CD14-positive monocyte (primary cell): ENCODE measurements around the gene CTDSPL2. TPM values are rescaled to one million over a fixed set of nuclear protein-coding genes. Genes with fewer than 3 reads are reported as not detected.

ENCODE experiments used
- DNase-seq, 3 donors: peaks; one replicate each; pipeline ENCODE4 v3.0.0-alpha.2; 2011 to 2022
- H2AFZ ChIP-seq: 2 replicates; pipeline ENCODE4 v1.6.0; 2012; ENCODE audit warnings: mild to moderate bottlenecking, low read depth, low read length, inconsistent platforms; ENCODE audit not compliant: insufficient read depth, poor library complexity, severe bottlenecking
- H3K27ac ChIP-seq, 2 donors: 1 replicate in 1 of 2; 2 replicates in 1 of 2; pipeline ENCODE4 v1.5.1; 2012 to 2013; ENCODE audit warnings: low read length in 2 of 2, control low read depth in 1 of 2, inconsistent platforms in 1 of 2, low read depth in 1 of 2, mild to moderate bottlenecking in 1 of 2
- H3K27me3 ChIP-seq, 2 donors: one replicate each; pipeline versions ENCODE4 v1.6.0 to v1.6.1; 2011 to 2013; ENCODE audit warnings: low read length in 2 of 2; ENCODE audit not compliant: control insufficient read depth in 2 of 2, insufficient read depth in 2 of 2
- H3K36me3 ChIP-seq, 2 donors: replicated peaks in 1 of 2; 1 replicate in 1 of 2; 2 replicates in 1 of 2; pipeline versions ENCODE4 v1.5.1 to v1.6.1; 2012 to 2013; ENCODE audit warnings: low read length in 2 of 2, control low read depth in 1 of 2, inconsistent platforms in 1 of 2, mild to moderate bottlenecking in 1 of 2; ENCODE audit not compliant: insufficient read depth in 2 of 2, control insufficient read depth in 1 of 2
- H3K4me1 ChIP-seq, 2 donors: 1 replicate in 1 of 2; 2 replicates in 1 of 2; pipeline versions ENCODE4 v1.5.1 to v1.6.1; 2012 to 2013; ENCODE audit warnings: low read length in 2 of 2, control low read depth in 1 of 2, inconsistent platforms in 1 of 2, mild to moderate bottlenecking in 1 of 2, moderate library complexity in 1 of 2; ENCODE audit not compliant: insufficient read depth in 2 of 2, control insufficient read depth in 1 of 2
- H3K4me2 ChIP-seq: replicated peaks from 2 replicates; pipeline ENCODE3; 2012; ENCODE audit warnings: low read length, moderate library complexity, mild to moderate bottlenecking; ENCODE audit not compliant: poor library complexity, severe bottlenecking; ENCODE audit errors: extremely low read depth
- H3K4me3 ChIP-seq, 3 experiments: fragments of 200-600 bp in 1 of 3; sonication (generic) in 1 of 3; replicated peaks in 1 of 3; 1 replicate in 2 of 3; 2 replicates in 1 of 3; pipeline ENCODE4 v1.5.1; 2011 to 2013; ENCODE audit warnings: low read length in 3 of 3, mild to moderate bottlenecking in 3 of 3, control low read depth in 2 of 3, low read depth in 2 of 3, inconsistent platforms in 1 of 3, moderate library complexity in 1 of 3
- H3K79me2 ChIP-seq: 2 replicates; pipeline ENCODE4 v1.6.0; 2012; ENCODE audit warnings: mild to moderate bottlenecking, control low read depth, inconsistent platforms, low read length, moderate library complexity; ENCODE audit not compliant: insufficient read depth
- H3K9ac ChIP-seq: 2 replicates; pipeline ENCODE4 v1.6.0; 2017; ENCODE audit warnings: low read length, mild to moderate bottlenecking; ENCODE audit not compliant: insufficient read depth, poor library complexity, severe bottlenecking
- H3K9me3 ChIP-seq, 2 donors: replicated peaks in 1 of 2; 1 replicate in 1 of 2; 2 replicates in 1 of 2; pipeline versions ENCODE4 v1.5.1 to v1.6.1; 2012 to 2013; ENCODE audit warnings: low read length in 2 of 2, control low read depth in 1 of 2; ENCODE audit not compliant: control insufficient read depth in 1 of 2, insufficient read depth in 1 of 2
- H4K20me1 ChIP-seq: 2 replicates; pipeline ENCODE4 v1.6.0; 2012; ENCODE audit warnings: mild to moderate bottlenecking, low read length, control low read depth, moderate library complexity; ENCODE audit not compliant: insufficient read depth
- H3K27ac Mint-ChIP-seq, 7 donors: one replicate each; pipeline ENCODE4 v1.8.0; 2020; ENCODE audit warnings: mild to moderate bottlenecking in 7 of 7, mixed read lengths in 7 of 7, moderate library complexity in 6 of 7, inconsistent platforms in 2 of 7
- H3K27me3 Mint-ChIP-seq, 3 donors: one replicate each; pipeline ENCODE4 v1.8.0; 2021 to 2022; ENCODE audit warnings: low read depth in 3 of 3, mild to moderate bottlenecking in 3 of 3, mixed read lengths in 3 of 3, moderate library complexity in 3 of 3, inconsistent platforms in 1 of 3
- H3K36me3 Mint-ChIP-seq, 2 donors: one replicate each; pipeline ENCODE4 v1.8.0; 2020; ENCODE audit warnings: mixed read lengths in 2 of 2, inconsistent platforms in 1 of 2, mild to moderate bottlenecking in 1 of 2
- H3K4me1 Mint-ChIP-seq: one replicate; pipeline ENCODE4 v1.8.0; 2020; ENCODE audit warnings: mild to moderate bottlenecking, mixed read lengths
- H3K4me3 Mint-ChIP-seq, 2 donors: one replicate each; pipeline ENCODE4 v1.8.0; 2020; ENCODE audit warnings: mild to moderate bottlenecking in 2 of 2, mixed read lengths in 2 of 2, moderate library complexity in 1 of 2
- H3K9me3 Mint-ChIP-seq, 7 donors: one replicate each; pipeline ENCODE4 v1.8.0; 2020 to 2022; ENCODE audit warnings: mixed read lengths in 7 of 7, mild to moderate bottlenecking in 6 of 7, moderate library complexity in 6 of 7, inconsistent platforms in 2 of 7
- WGBS: methylation state at CpG from one replicate; pipeline ENCODE4 v1.1.5; 2013; ENCODE audit warnings: missing lambda C conversion rate; ENCODE audit not compliant: insufficient coverage; 5-methylcytosine and 5-hydroxymethylcytosine counted together
- intact Hi-C, 2 donors: fragments of 100-400 bp; cut with micrococcal nuclease; formaldehyde crosslinking; loops; one replicate each; pipeline versions ENCODE4 v1.15.0 to v1.15.1; 2023
- polyA plus RNA-seq, 3 donors: library from polyadenylated mRNA; depleted of rRNA in 1 of 3; unstranded in 2 of 3; stranded (reverse) in 1 of 3; fragments of 300-500 nt in 2 of 3; fragments of >200 nt in 1 of 3; fragmentation: Illumina TruSeq in 2 of 3; gene quantifications; 1 replicate in 2 of 3; 2 replicates in 1 of 3; pipeline ENCODE4 v1.2.3, GENCODE V29; 2012 to 2021
- TF ChIP-seq, protein P1 (sequence below): fragments of 200-600 bp; IDR thresholded peaks from one replicate; pipeline ENCODE4 v1.8.0; 2022; ENCODE audit warnings: antibody characterized with exemption, mild to moderate bottlenecking

Gene CTDSPL2
- polyA plus RNA-seq, 3 donors = 18.1 to 31.4 (median 24.5) TPM

DNA sequence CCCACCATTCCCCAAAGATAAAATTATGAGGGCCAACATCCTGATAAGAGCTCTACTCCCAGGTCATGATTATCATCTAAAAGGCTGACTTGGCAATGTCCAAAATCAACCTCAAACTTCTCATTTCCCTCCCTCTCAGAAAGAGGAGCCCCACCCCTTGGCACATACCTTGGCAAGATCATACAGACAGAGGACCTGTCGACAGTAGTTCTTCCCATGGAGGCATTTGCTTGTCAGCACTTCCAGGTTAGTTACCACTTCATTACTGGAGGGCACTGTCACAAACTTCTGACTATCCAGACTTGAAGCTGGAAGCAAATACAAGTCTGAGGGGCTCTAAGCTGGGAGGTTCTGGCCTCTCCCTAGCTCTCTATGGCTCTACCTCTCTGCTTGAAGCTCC, 147.3 kb downstream of the CTDSPL2 start:
- intact Hi-C loops = no loop called here
- H3K4me3 Mint-ChIP-seq = no peak overlapping the region
- TF ChIP-seq, protein P1, sequence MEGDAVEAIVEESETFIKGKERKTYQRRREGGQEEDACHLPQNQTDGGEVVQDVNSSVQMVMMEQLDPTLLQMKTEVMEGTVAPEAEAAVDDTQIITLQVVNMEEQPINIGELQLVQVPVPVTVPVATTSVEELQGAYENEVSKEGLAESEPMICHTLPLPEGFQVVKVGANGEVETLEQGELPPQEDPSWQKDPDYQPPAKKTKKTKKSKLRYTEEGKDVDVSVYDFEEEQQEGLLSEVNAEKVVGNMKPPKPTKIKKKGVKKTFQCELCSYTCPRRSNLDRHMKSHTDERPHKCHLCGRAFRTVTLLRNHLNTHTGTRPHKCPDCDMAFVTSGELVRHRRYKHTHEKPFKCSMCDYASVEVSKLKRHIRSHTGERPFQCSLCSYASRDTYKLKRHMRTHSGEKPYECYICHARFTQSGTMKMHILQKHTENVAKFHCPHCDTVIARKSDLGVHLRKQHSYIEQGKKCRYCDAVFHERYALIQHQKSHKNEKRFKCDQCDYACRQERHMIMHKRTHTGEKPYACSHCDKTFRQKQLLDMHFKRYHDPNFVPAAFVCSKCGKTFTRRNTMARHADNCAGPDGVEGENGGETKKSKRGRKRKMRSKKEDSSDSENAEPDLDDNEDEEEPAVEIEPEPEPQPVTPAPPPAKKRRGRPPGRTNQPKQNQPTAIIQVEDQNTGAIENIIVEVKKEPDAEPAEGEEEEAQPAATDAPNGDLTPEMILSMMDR = no peak
- DNase-seq = no peak
- no peaks in the 10 kb centered on the region for H3K4me1 Mint-ChIP-seq
- peaks cover 4% of the 10 kb centered on the region for H3K79me2 ChIP-seq
- H3K4me1 ChIP-seq = no peaks in the 10 kb centered on the region
- H3K4me2 ChIP-seq = no peak overlapping the region
- H3K27me3 ChIP-seq = no peaks in the 10 kb centered on the region
- H2AFZ ChIP-seq = no peak overlapping the region
- no peaks in the 10 kb centered on the region for H3K9me3 Mint-ChIP-seq
- H3K9ac ChIP-seq = no peak overlapping the region
- H3K27me3 Mint-ChIP-seq = no peaks in the 10 kb centered on the region
- H3K36me3 ChIP-seq = peaks cover 61 to 77% of the 10 kb centered on the region in 2 donors
- peak overlapping the region in 2 of 7 donors; percentile 4 to 38 for H3K27ac Mint-ChIP-seq
- H3K27ac ChIP-seq = no peak overlapping the region
- 100% methylated on average over 1 of the region's 1 CpG for WGBS
- H3K36me3 Mint-ChIP-seq = peaks cover 53 to 84% of the 10 kb centered on the region in 2 donors
- H3K4me3 ChIP-seq = no peak overlapping the region
- peaks cover 60% of the 10 kb centered on the region for H4K20me1 ChIP-seq
- H3K9me3 ChIP-seq = no peaks in the 10 kb centered on the region

Other genes starting within 250 kb of the CTDSPL2 start
- gene FRMD5, start 232.4 kb upstream of the CTDSPL2 start, polyA plus RNA-seq = not detected
- 10 to 100 TPM; 17.5 to 47.5 (median 34.4) TPM for gene GOLM2, start 138.9 kb upstream of the CTDSPL2 start, polyA plus RNA-seq
- gene EIF3J, start 109.5 kb downstream of the CTDSPL2 start, polyA plus RNA-seq = 10 to 100 TPM in 2 of 3 donors, 1 to 10 TPM in 1; 9.7 to 20.1 (median 13.5) TPM
- gene SPG11, start 236.0 kb downstream of the CTDSPL2 start, polyA plus RNA-seq = 100 to 1,000 TPM in 1 of 3 donors, 10 to 100 TPM in 2; 26.4 to 140 (median 50.4) TPM